UCSD-AML1 (cell line): ENCODE results near the gene KRT82.
"Not testable (repeated sequence)": the region's sequence is repeated elsewhere in the genome, so short reads cannot be mapped to it uniquely, and the experiment has no call there.

Source experiments
- DNase-seq: peaks from one replicate; lab custom pipeline; 2025; ENCODE audit not compliant: unreplicated experiment; lab: John Stamatoyannopoulos, UW

Gene KRT82

GRCh38 chr12:52413202-52413601, 7.1 kb upstream of the KRT82 start:
- no peak for DNase-seq

GRCh38 chr12:52411815-52412214, 5.7 kb upstream of the KRT82 start:
- no peak for DNase-seq

GRCh38 chr12:52410589-52411248, 4.6 kb upstream of the KRT82 start:
- not testable (repeated sequence) for DNase-seq

GRCh38 chr12:52407918-52408317, 1.8 kb upstream of the KRT82 start:
- no peak for DNase-seq

- DNase-seq = no peak
Observed at GRCh38 chr12:52404951-52405350, 1.2 kb downstream of the KRT82 start.

- DNase-seq = no peak
Observed at GRCh38 chr12:52403561-52403960, 2.6 kb downstream of the KRT82 start.

GRCh38 chr12:52402873-52403540, 3.1 kb downstream of the KRT82 start:
- no peak for DNase-seq

- no peak for DNase-seq
Observed at GRCh38 chr12:52402377-52402776, 3.8 kb downstream of the KRT82 start.

- no peak for DNase-seq
Observed at GRCh38 chr12:52401926-52402325, 4.2 kb downstream of the KRT82 start.

- no peak for DNase-seq
Observed at GRCh38 chr12:52401526-52401925, 4.6 kb downstream of the KRT82 start.

- no peak for DNase-seq
Observed at GRCh38 chr12:52400906-52401305, 5.2 kb downstream of the KRT82 start.

GRCh38 chr12:52399756-52400155, 6.4 kb downstream of the KRT82 start:
- no peak for DNase-seq

- no peak for DNase-seq
Observed at GRCh38 chr12:52398176-52398575, 8.0 kb downstream of the KRT82 start.

GRCh38 chr12:52396656-52397055, 9.5 kb downstream of the KRT82 start:
- no peak for DNase-seq

GRCh38 chr12:52395761-52396434, 10.2 kb downstream of the KRT82 start:
- DNase-seq = no peak

GRCh38 chr12:52394836-52395405, 11.2 kb downstream of the KRT82 start:
- DNase-seq = no peak

- DNase-seq = no peak
Observed at GRCh38 chr12:52392465-52393007, 13.6 kb downstream of the KRT82 start.

GRCh38 chr12:52391618-52392002, 14.5 kb downstream of the KRT82 start:
- no peak for DNase-seq

GRCh38 chr12:52390739-52391617, 15.2 kb downstream of the KRT82 start:
- DNase-seq = peak; percentile 22

GRCh38 chr12:52389313-52390207, 16.6 kb downstream of the KRT82 start:
- no peak for DNase-seq
